ENCODE data around the gene MEN1. TPM values are rescaled to one million over a fixed set of nuclear protein-coding genes. Genes with fewer than 3 reads are reported as not detected.

Gene MEN1
- polyA plus RNA-seq, 1 donor from 2014 or later: 36.4 TPM

GRCh38 chr11:64803846-64804345, 6.5 kb downstream of the MEN1 start:
- Mint-ChIP-seq H3K4me1 (peaks cover 13 to 26% (median 20%) of the 10 kb centered on the region in 3 donors), H3K4me3 (peak overlapping the region; percentile 88 to 95 (median 93)), H3K36me3 (peaks cover 7% of the 10 kb centered on the region), H3K27ac (peak overlapping the region; percentile 94 to 96 (median 95)), H3K9me3 (no peaks in the 10 kb centered on the region), H3K27me3 (no peaks in the 10 kb centered on the region)

DNA sequence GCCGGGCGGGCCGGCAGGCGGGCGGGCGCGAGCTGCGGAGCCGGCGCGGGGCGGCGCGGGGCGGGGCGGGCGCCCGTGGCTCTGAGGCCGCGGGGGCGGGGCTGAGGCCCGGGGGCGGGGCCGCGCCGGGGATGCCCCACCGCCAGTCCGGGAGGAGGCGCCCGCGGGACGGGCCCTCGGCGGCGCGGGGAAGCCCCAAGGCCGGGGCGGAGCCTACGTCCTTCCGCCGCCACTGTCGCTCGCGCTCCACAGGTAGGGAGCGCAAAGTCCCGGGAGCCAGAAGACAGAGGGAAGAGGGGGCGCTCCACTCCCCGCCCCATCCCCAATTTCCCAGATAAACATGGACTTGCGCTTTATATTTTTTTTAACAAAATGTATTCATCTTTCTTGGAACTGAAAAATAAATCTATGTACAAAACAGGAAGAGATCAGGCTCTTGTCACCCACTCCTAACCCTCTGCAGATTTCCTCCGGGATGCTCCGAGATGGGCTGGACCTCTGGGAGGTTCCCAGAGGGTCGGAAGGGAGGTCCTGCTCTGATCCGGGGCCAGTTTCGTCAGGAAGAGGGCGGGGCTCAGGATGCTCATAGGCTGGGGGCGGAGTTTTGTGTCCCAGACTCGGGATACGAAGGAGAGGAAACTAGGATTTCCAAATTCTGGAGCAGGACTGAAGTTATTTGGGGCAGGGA, 7.0 kb downstream of the MEN1 start, which contains the start of gene MAP4K2:
TSS of gene MAP4K2 (minus strand) at position 57 of the 688 bp plus-strand sequence. CDS start 65 bp downstream, outside the sequence.
- Mint-ChIP-seq H3K4me3 (peak within 1 kb of the TSS; percentile 88 to 95 (median 94)), H3K9me3 (no peaks in the 10 kb centered on the region), H3K27me3 (no peaks in the 10 kb centered on the region), H3K27ac (peak within 1 kb of the TSS; percentile 94 to 96 (median 95)), H3K4me1 (peaks cover 13 to 28% (median 22%) of the 10 kb centered on the region in 3 donors), H3K36me3 (peaks cover 7% of the 10 kb centered on the region)

- H3K27ac Mint-ChIP-seq: peak overlapping the region; percentile 88 to 95 (median 89)
- H3K4me3 Mint-ChIP-seq: peak overlapping the region; percentile 83 to 94 (median 92)
- no peaks in the 10 kb centered on the region for H3K9me3 Mint-ChIP-seq
- H3K27me3 Mint-ChIP-seq: no peaks in the 10 kb centered on the region
- H3K36me3 Mint-ChIP-seq: peaks cover 7% of the 10 kb centered on the region
- H3K4me1 Mint-ChIP-seq: peaks cover 13 to 26% (median 20%) of the 10 kb centered on the region in 3 donors
Observed at GRCh38 chr11:64802370-64803157, 7.8 kb downstream of the MEN1 start.

GRCh38 chr11:64801561-64802369, 8.6 kb downstream of the MEN1 start:
- peak overlapping the region; percentile 84 to 95 (median 88) for H3K27ac Mint-ChIP-seq
- H3K4me3 Mint-ChIP-seq: peak overlapping the region; percentile 83 to 94 (median 92)

DNA sequence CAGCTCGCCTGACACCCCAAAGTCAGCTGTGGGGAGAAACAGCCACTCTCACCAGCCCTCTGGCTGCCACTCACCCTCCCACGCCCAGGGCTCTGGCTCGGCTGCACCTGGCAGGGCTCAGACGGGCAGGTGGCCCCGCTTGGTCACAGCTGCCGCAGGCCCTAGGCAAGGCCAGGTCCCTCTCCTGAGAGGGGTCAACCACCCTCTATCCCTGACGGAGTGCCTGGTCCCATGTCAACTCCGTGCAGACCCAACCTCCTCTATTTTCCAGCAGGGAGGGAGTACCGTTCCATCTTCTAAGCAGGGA, 9.2 kb downstream of the MEN1 start:
- peaks cover 5% of the 10 kb centered on the region for H3K36me3 Mint-ChIP-seq
- no peaks in the 10 kb centered on the region for H3K27me3 Mint-ChIP-seq
- peak overlapping the region; percentile 83 to 94 (median 92) for H3K4me3 Mint-ChIP-seq
- peak overlapping the region; percentile 84 to 95 (median 88) for H3K27ac Mint-ChIP-seq
- H3K9me3 Mint-ChIP-seq: no peaks in the 10 kb centered on the region
- peaks cover 13 to 26% (median 18%) of the 10 kb centered on the region in 3 donors for H3K4me1 Mint-ChIP-seq

More at GRCh38 chr11:64801561-64802369, 8.6 kb downstream of the MEN1 start:
- H3K27me3 Mint-ChIP-seq: no peaks in the 10 kb centered on the region
- H3K4me1 Mint-ChIP-seq: peaks cover 13 to 26% (median 18%) of the 10 kb centered on the region in 3 donors
- peaks cover 5% of the 10 kb centered on the region for H3K36me3 Mint-ChIP-seq
- H3K9me3 Mint-ChIP-seq: no peaks in the 10 kb centered on the region

- no peaks in the 10 kb centered on the region for H3K27me3 Mint-ChIP-seq
- H3K4me3 Mint-ChIP-seq: peak overlapping the region; percentile 83 to 94 (median 92)
- peak overlapping the region; percentile 88 to 95 (median 95) for H3K27ac Mint-ChIP-seq
- no peaks in the 10 kb centered on the region for H3K9me3 Mint-ChIP-seq
- peaks cover 5% of the 10 kb centered on the region for H3K36me3 Mint-ChIP-seq
- H3K4me1 Mint-ChIP-seq: peaks cover 13 to 28% (median 18%) of the 10 kb centered on the region in 3 donors
Observed at GRCh38 chr11:64800303-64801157, 9.8 kb downstream of the MEN1 start.

DNA sequence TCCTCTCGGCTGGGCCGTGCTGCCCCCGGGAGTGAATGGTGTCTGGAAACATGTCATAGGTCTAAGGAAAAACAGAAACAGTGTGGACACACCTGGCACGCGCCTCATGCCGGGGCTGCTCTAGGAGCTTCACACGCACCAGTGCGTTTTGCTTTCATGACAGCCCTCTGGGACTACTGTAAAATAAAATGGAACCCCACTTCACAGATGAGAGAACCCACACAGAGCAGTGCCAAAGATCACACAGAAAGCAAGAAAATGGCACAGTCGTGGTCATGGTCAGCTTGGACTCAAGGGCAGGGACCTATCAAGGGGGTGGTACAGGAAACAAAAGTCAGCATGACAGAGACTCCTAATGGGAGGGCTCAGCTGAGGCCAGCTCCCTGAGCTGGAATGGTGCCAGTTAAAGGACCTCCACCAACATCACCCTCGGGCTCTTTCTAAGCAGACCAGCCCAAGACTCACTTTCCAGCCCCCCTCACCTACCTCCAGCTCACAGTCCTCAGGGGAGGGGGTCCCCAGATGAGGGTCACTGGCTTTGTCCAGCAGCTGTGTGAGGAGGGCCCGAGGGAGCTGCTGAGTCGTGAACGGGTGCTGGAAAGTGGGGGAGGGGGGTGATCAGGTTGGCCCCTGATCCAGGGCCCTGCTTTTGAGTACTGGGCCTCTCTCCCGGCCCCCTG, 10.6 kb downstream of the MEN1 start:
- no peaks in the 10 kb centered on the region for H3K9me3 Mint-ChIP-seq
- peak overlapping the region; percentile 74 to 91 (median 79) for H3K4me3 Mint-ChIP-seq
- no peaks in the 10 kb centered on the region for H3K27me3 Mint-ChIP-seq
- H3K27ac Mint-ChIP-seq: peak overlapping the region; percentile 88 to 95 (median 95)
- H3K36me3 Mint-ChIP-seq: peaks cover 5% of the 10 kb centered on the region
- H3K4me1 Mint-ChIP-seq: peaks cover 13 to 30% (median 18%) of the 10 kb centered on the region in 3 donors

GRCh38 chr11:64799256-64799622, 11.1 kb downstream of the MEN1 start:
- peaks cover 13 to 33% (median 21%) of the 10 kb centered on the region in 3 donors for H3K4me1 Mint-ChIP-seq
- H3K9me3 Mint-ChIP-seq: no peaks in the 10 kb centered on the region
- H3K27ac Mint-ChIP-seq: peak overlapping the region; percentile 88 to 95 (median 95)
- no peaks in the 10 kb centered on the region for H3K27me3 Mint-ChIP-seq
- H3K4me3 Mint-ChIP-seq: peak overlapping the region; percentile 74 to 91 (median 79)
- H3K36me3 Mint-ChIP-seq: peaks cover 7% of the 10 kb centered on the region

DNA sequence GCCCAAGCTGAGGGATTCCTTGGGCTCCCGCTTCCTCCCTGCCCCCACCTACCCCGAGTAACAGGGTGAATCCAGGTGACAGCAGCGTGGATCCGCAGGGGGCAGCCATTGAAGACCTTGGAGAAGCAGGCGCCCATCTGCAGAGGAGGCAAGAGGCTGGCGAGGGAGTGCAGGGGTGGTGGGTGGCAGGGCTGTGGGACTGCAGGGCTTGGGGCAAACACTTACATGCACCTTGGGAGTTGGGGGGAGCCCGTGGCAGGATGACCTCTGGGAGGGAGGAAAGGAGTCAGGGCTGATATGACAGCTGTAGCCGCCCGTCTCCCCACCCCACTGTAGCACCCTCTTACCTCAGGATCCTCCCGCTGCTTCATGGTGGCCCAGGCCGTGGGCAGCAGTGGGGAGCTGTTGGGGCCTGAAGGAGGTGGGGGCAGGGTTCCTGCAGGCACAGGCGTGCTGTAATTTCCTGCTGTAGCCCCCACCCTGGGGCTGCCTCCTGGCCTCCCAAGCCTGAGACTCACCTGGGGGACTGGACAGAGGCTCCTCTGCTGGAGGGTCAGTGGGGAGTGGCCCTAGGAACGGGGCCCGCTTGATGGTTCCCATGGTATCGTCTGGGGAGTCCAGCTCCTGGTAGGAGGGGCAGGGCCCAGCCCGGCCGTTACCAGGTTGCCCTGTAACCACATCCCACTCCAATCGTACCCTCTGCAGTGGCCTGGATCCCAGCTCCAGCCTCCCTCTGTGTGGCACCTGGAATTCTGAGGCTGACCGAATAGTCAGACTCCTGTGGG, 13.4 kb downstream of the MEN1 start:
- Mint-ChIP-seq H3K27ac (no peak overlapping the region), H3K9me3 (no peaks in the 10 kb centered on the region), H3K4me1 (peaks cover 6 to 31% (median 22%) of the 10 kb centered on the region in 3 donors), H3K27me3 (no peaks in the 10 kb centered on the region), H3K36me3 (peaks cover 7% of the 10 kb centered on the region), H3K4me3 (no peak overlapping the region)

DNA sequence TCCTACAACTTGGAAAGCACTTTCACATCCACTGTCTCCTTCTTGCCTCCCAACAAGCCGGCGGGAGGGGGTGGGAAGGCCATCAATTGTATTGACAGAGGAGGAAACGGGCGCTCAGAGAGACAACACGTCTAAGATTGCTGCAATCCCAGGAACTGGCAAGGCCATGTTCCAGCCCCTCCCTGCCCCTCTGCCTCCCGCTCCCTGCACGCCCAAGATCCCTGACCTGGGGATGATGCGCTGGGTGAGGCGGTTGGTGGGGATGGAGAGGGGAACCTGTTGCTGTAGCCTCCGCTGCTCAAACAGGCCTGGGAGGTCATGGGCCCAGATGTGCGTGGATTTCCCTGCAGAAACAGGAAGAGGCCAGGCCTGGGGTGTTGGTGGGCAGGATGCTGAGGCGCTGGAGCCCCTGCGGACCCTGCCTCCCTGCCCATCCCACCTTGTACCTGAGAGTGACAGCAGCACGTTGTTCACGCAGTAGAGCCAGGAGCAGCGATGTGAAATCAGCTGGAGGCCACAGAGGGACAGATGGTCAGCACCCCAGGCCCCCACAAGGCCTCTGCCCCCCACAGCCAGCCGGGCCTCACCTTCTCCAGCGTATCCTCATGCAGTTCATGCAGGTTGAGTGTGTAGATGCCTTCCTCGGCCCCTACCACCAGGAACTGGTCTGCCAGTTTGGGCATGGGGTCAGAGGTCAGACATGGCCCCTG, 14.1 kb downstream of the MEN1 start:
- no peaks in the 10 kb centered on the region for H3K27me3 Mint-ChIP-seq
- H3K27ac Mint-ChIP-seq: peak overlapping the region in 1 of 3 donors; percentile 45
- no peaks in the 10 kb centered on the region for H3K9me3 Mint-ChIP-seq
- H3K4me3 Mint-ChIP-seq: no peak overlapping the region
- peaks cover 7% of the 10 kb centered on the region for H3K36me3 Mint-ChIP-seq
- peaks cover 6 to 30% (median 22%) of the 10 kb centered on the region in 3 donors for H3K4me1 Mint-ChIP-seq

- H3K9me3 Mint-ChIP-seq: no peaks in the 10 kb centered on the region
- peak overlapping the region in 1 of 4 donors; percentile 58 for H3K4me3 Mint-ChIP-seq
- H3K27ac Mint-ChIP-seq: peak overlapping the region in 1 of 3 donors; percentile 96
- no peaks in the 10 kb centered on the region for H3K27me3 Mint-ChIP-seq
- peaks cover 3% of the 10 kb centered on the region for H3K36me3 Mint-ChIP-seq
- H3K4me1 Mint-ChIP-seq: peaks cover 2 to 19% (median 15%) of the 10 kb centered on the region in 3 donors
Observed at GRCh38 chr11:64794526-64794925, 15.8 kb downstream of the MEN1 start.

Data from IgD-negative memory B cell (primary cell).